HG02885 (cell line): Measurements from ENCODE around the gene AHCY.
A peak's percentile ranks its signal among the peaks of the same experiment; 100 is the strongest.
"Not testable (repeated sequence)": the region's sequence is repeated elsewhere in the genome, so short reads cannot be mapped to it uniquely, and the experiment has no call there.

Experiments used
- ATAC-seq: cut with Tn5 transposase; IDR thresholded peaks from one replicate; pipeline ENCODE4 v1.9.1; 2021; ENCODE audit warnings: mild to moderate bottlenecking; ENCODE audit not compliant: unreplicated experiment, poor library complexity

Gene AHCY

GRCh38 chr20:34328207-34328606 lies 25.1 kb upstream of the AHCY start:
- not testable (repeated sequence) for ATAC-seq

- ATAC-seq = no peak
Observed at GRCh38 chr20:34324541-34324940, 21.4 kb upstream of the AHCY start.

GRCh38 chr20:34322267-34323105 lies 19.3 kb upstream of the AHCY start:
- ATAC-seq = no peak

- no peak for ATAC-seq
Observed at GRCh38 chr20:34320861-34321260, 17.7 kb upstream of the AHCY start.

- no peak for ATAC-seq
Observed at GRCh38 chr20:34318609-34319443, 15.7 kb upstream of the AHCY start.

- ATAC-seq = no peak
Observed at GRCh38 chr20:34316196-34316814, 13.2 kb upstream of the AHCY start.

- ATAC-seq = no peak
Observed at GRCh38 chr20:34315236-34315635, 12.1 kb upstream of the AHCY start.

GRCh38 chr20:34312544-34313217 lies 9.5 kb upstream of the AHCY start:
- peak; percentile 81 for ATAC-seq

GRCh38 chr20:34312024-34312460 lies 8.9 kb upstream of the AHCY start:
- ATAC-seq = no peak

- ATAC-seq = no peak
Observed at GRCh38 chr20:34311118-34312023, 8.2 kb upstream of the AHCY start.

GRCh38 chr20:34310481-34311117 lies 7.4 kb upstream of the AHCY start:
- no peak for ATAC-seq

- no peak for ATAC-seq
Observed at GRCh38 chr20:34309691-34310090, 6.5 kb upstream of the AHCY start.

GRCh38 chr20:34305333-34306230 lies 2.4 kb upstream of the AHCY start:
- ATAC-seq = no peak

- ATAC-seq = no peak
Observed at GRCh38 chr20:34302312-34302722, 838 bp downstream of the AHCY start.

- no peak for ATAC-seq
Observed at GRCh38 chr20:34301587-34302311, 1.4 kb downstream of the AHCY start.

- no peak for ATAC-seq
Observed at GRCh38 chr20:34300809-34301586, 2.2 kb downstream of the AHCY start.
